Right lobe of liver (tissue), 6 donors: ENCODE data around the gene GRM8. TPM values are rescaled to one million over a fixed set of nuclear protein-coding genes. Genes with fewer than 3 reads are reported as not detected.

Experiments used
- ATAC-seq, 4 donors: fragments of 200-7000 bp; cut with Tn5 transposase; one replicate each; pipeline ENCODE4 v1.9.1; 2020; ENCODE audit warnings: mild to moderate bottlenecking in 4 of 4, moderate library complexity in 4 of 4
- DNase-seq, 3 donors: peaks; one replicate each; pipeline ENCODE4 v3.0.0-alpha.2; 2020
- H3K27ac ChIP-seq, 3 donors: fragments of 200-600 bp; one replicate each; pipeline ENCODE4 v1.8.0; 2022
- H3K27me3 ChIP-seq, 2 donors: fragments of 200-600 bp; one replicate each; pipeline ENCODE4 v1.8.0; 2022
- H3K36me3 ChIP-seq, 4 donors: fragments of 200-600 bp; sonication (generic) in 1 of 4; one replicate each; pipeline versions ENCODE4 v1.5.1 to v1.8.0; 2017 to 2022; ENCODE audit warnings: control low read depth in 1 of 4
- H3K4me1 ChIP-seq, 4 donors: fragments of 200-600 bp; sonication (generic) in 1 of 4; one replicate each; pipeline versions ENCODE4 v1.5.1 to v1.8.0; 2017 to 2022; ENCODE audit warnings: control low read depth in 1 of 4
- H3K4me3 ChIP-seq, 3 donors: fragments of 200-600 bp; one replicate each; pipeline ENCODE4 v1.8.0; 2022
- H3K9me3 ChIP-seq, 4 donors: fragments of 200-600 bp; sonication (generic) in 1 of 4; one replicate each; pipeline versions ENCODE4 v1.5.1 to v1.8.0; 2017 to 2022; ENCODE audit warnings: control low read depth in 1 of 4
- POLR2A ChIP-seq: fragments of 450-650 bp; IDR thresholded peaks from one replicate; pipeline ENCODE4 v1.6.1; 2017; ENCODE audit warnings: antibody characterized with exemption, mild to moderate bottlenecking
- WGBS: methylation state at CpG from one replicate; pipeline ENCODE4 v1.1.6; 2018; ENCODE audit warnings: low coverage, low lambda C conversion rate; ENCODE audit not compliant: insufficient coverage; ENCODE audit errors: missing lambda C conversion rate; 5-methylcytosine and 5-hydroxymethylcytosine counted together
- intact Hi-C, 2 donors: fragments of 100-400 bp; cut with DNase I; formaldehyde crosslinking; loops; one replicate each; pipeline versions ENCODE4 v1.11.2 to v1.14.1; 2022
- total RNA-seq, 6 experiments: library from RNA; depleted of rRNA in 2 of 6; stranded (reverse); fragments of >200 nt in 2 of 6; fragmentation: NEBNext Ultra II Directional in 3 of 6; extraction: Animal tissue kit (Norgen Biotek cat#: 25700) in 3 of 6; gene quantifications; one replicate each; pipeline versions ENCODE4 v1.1.0 to v1.2.4, GENCODE V29; 2016 to 2023
- TF ChIP-seq, protein P1 (sequence below), 4 donors: fragments of 200-600 bp in 3 of 4; fragments of 450-650 bp in 1 of 4; IDR thresholded peaks; one replicate each; pipeline versions ENCODE4 v1.5.1 to v1.8.0; 2016 to 2022; ENCODE audit warnings: antibody characterized with exemption in 4 of 4, mild to moderate bottlenecking in 2 of 4
- donor health status: DM: no; HTN: yes; CAD: no.
- donor health status: DM: no; HTN: no; CAD: no.
- donor health status: DM: no; HTN: no; CAD: no.
- donor health status: DM: no; HTN: yes; CAD: no.
- donor health status: DM: no; HTN: yes; CAD: no.

The GRM8 gene
- total RNA-seq, 6 experiments from 2014 or later, result 0.12 to 8.4 (median 2.7) TPM

DNA sequence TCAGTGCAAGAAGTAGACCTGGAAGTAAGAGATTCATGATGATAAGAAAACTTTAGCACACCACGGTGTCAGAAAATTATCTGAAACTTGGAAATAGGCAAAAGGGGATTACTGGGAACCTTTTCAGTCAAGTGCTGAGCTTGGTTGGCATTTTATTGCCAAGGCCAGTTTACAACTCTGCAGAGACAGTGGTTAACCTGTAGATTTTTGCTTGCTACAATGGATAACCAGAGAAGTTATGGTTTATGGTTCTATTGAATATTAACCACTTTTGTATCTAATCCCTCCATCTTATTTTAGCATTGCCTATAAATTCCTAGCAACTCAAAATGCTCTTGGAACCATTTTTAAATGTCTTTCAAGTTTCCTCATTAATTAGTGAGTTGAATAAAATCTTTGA lies 13.3 kb upstream of the GRM8 start:
- Histone ChIP-seq H3K36me3 (no peaks in the 10 kb centered on the region), H3K27ac (no peak overlapping the region), H3K4me1 (no peaks in the 10 kb centered on the region), H3K9me3 (no peaks in the 10 kb centered on the region), H3K27me3 (no peaks in the 10 kb centered on the region), H3K4me3 (no peak overlapping the region)
- no peak for ATAC-seq
- DNase-seq, result no peak
- TF ChIP-seq, protein P1, sequence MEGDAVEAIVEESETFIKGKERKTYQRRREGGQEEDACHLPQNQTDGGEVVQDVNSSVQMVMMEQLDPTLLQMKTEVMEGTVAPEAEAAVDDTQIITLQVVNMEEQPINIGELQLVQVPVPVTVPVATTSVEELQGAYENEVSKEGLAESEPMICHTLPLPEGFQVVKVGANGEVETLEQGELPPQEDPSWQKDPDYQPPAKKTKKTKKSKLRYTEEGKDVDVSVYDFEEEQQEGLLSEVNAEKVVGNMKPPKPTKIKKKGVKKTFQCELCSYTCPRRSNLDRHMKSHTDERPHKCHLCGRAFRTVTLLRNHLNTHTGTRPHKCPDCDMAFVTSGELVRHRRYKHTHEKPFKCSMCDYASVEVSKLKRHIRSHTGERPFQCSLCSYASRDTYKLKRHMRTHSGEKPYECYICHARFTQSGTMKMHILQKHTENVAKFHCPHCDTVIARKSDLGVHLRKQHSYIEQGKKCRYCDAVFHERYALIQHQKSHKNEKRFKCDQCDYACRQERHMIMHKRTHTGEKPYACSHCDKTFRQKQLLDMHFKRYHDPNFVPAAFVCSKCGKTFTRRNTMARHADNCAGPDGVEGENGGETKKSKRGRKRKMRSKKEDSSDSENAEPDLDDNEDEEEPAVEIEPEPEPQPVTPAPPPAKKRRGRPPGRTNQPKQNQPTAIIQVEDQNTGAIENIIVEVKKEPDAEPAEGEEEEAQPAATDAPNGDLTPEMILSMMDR (IDR thresholded peaks at IDR 0.05), result no peak
- intact Hi-C loops, result no loop called here
- WGBS, result 82% methylated on average over 1 of the region's 1 CpG

DNA sequence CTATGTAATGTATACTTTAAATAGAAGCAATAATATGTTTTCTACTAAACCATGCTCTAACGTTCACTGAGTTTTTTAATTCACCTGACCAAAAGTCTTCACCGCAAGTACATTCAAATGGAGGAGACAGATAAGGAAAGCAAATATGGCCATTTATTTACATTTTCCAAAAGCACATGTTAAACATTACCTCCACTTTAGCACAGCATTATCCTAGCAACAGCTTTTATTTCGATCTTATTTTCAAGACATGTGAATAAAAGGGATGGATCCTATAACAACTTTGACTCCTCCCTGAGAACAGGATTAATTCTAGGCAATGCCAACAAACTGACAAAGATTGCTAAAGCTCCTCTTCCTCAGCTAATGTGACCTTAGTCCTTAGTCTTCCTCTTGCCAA lies 11.5 kb upstream of the GRM8 start:
- Histone ChIP-seq H3K36me3 (no peaks in the 10 kb centered on the region), H3K4me3 (no peak overlapping the region), H3K27ac (no peak overlapping the region), H3K9me3 (no peaks in the 10 kb centered on the region), H3K4me1 (no peaks in the 10 kb centered on the region), H3K27me3 (no peaks in the 10 kb centered on the region)
- intact Hi-C loops, result no loop called here
- no peak for ATAC-seq
- 31% methylated on average over 3 of the region's 3 CpGs for WGBS
- no peak for TF ChIP-seq POLR2A
- TF ChIP-seq, protein P1 (IDR thresholded peaks at IDR 0.05), result no peak
- no peak for DNase-seq

DNA sequence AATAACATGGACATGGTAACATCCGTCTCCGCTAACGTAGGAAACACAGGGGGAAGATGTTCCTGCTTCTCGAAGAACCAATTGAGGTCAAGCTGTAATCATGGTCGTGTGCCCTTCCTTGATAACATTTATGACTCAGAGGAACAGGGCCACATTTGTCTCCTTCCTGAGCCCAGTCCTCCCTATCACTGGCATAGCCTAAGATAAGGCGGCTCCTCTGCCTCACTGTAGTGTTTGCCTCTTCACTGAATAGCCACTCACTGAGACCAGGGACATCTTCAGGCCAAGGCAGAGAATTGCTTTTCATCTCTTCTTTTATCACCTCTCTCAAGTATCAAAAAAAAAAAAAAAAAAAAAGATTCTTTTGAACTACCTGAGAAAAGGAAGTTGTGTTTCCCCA lies 5.4 kb upstream of the GRM8 start:
- Histone ChIP-seq H3K27me3 (no peaks in the 10 kb centered on the region), H3K36me3 (no peaks in the 10 kb centered on the region), H3K27ac (no peak overlapping the region), H3K4me1 (no peaks in the 10 kb centered on the region), H3K9me3 (no peaks in the 10 kb centered on the region), H3K4me3 (no peak overlapping the region)
- ATAC-seq (no peak), DNase-seq (no peak)
- TF ChIP-seq, protein P1 (IDR thresholded peaks at IDR 0.05), result no peak
- TF ChIP-seq POLR2A, result no peak
- intact Hi-C loops, result loop anchor here (10.0 kb wide), 2 partner anchors 143 to 453 kb away; no protein-coding TSS in a partner anchor
- WGBS, result 43% methylated on average over 5 of the region's 6 CpGs

DNA sequence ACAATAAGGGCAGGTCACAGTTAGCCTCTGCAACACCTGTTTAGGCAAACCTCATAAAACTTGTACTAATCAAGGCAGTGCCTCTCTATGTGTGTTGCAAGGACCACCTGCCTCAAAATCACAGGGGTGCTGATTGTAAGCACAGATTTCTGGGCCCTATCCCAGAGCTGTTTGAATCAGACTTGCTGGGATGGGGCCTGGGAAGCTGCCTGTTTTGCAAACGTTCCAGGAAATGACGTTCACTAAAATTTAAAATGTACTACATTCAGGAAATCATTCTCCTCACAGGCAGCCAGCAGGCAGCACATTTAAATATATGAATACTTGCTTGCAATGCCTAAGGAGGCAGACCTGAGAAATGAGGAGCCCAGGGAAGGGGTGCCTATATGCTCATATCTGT lies 4.3 kb upstream of the GRM8 start:
- TF ChIP-seq POLR2A, result no peak
- TF ChIP-seq, protein P1 (IDR thresholded peaks at IDR 0.05), result no peak
- no peaks in the 10 kb centered on the region for H3K36me3 ChIP-seq
- H3K9me3 ChIP-seq, result no peaks in the 10 kb centered on the region
- H3K27me3 ChIP-seq, result no peaks in the 10 kb centered on the region
- ATAC-seq (no peak), DNase-seq (no peak)
- H3K4me3 ChIP-seq, result no peak overlapping the region
- H3K4me1 ChIP-seq, result no peaks in the 10 kb centered on the region
- 0% methylated on average over 1 of the region's 2 CpGs for WGBS
- no peak overlapping the region for H3K27ac ChIP-seq
- intact Hi-C loops, result loop anchor here (10.0 kb wide), 2 partner anchors 142 to 452 kb away; no protein-coding TSS in a partner anchor
